Sigmoid colon (tissue), 7 donors: ENCODE results near the gene LDB2. TPM values are rescaled to one million over a fixed set of nuclear protein-coding genes. Genes with fewer than 3 reads are reported as not detected.

Experiments
- DNase-seq: peaks from one replicate; pipeline ENCODE4 v3.0.0-alpha.2; 2019
- H3K27ac ChIP-seq, 4 donors: fragments of 200-600 bp; sonication (generic); one replicate each; pipeline ENCODE4 v1.5.1; 2016 to 2019; ENCODE audit warnings: mild to moderate bottlenecking in 1 of 4
- H3K27me3 ChIP-seq, 3 donors: fragments of 200-600 bp; sonication (generic); one replicate each; pipeline ENCODE4 v1.5.1; 2019; ENCODE audit warnings: mild to moderate bottlenecking in 1 of 3
- H3K36me3 ChIP-seq, 4 donors: fragments of 200-600 bp; sonication (generic); one replicate each; pipeline ENCODE4 v1.5.1; 2016 to 2019
- H3K4me1 ChIP-seq, 4 donors: fragments of 200-600 bp; sonication (generic); one replicate each; pipeline ENCODE4 v1.5.1; 2017 to 2019
- H3K4me3 ChIP-seq, 4 donors: fragments of 200-600 bp; sonication (generic); one replicate each; pipeline ENCODE4 v1.5.1; 2017 to 2019; ENCODE audit warnings: mild to moderate bottlenecking in 2 of 4, moderate library complexity in 1 of 4
- H3K9me3 ChIP-seq, 4 donors: fragments of 200-600 bp in 3 of 4; sonication (generic) in 3 of 4; one replicate each; pipeline versions ENCODE4 v1.5.1 to v1.6.1; 2013 to 2019
- CTCF ChIP-seq, 4 experiments: fragments of 450-650 bp in 3 of 4; fragments of 200-600 bp in 1 of 4; IDR thresholded peaks; one replicate each; pipeline ENCODE4 v1.5.1; 2016 to 2019; ENCODE audit warnings: antibody characterized with exemption in 4 of 4, mild to moderate bottlenecking in 3 of 4, moderate library complexity in 2 of 4
- EP300 ChIP-seq, 4 donors: sonication (generic); formaldehyde crosslinking; IDR thresholded peaks; one replicate each; pipeline ENCODE4 v1.6.1; 2017; ENCODE audit warnings: antibody characterized with exemption in 4 of 4
- POLR2A ChIP-seq, 2 donors: fragments of 450-650 bp; IDR thresholded peaks; one replicate each; pipeline ENCODE4 v1.6.1; 2016; ENCODE audit warnings: antibody characterized with exemption in 2 of 2, mild to moderate bottlenecking in 2 of 2, moderate library complexity in 2 of 2
- POLR2AphosphoS5 ChIP-seq, 4 donors: sonication (generic); formaldehyde crosslinking; IDR thresholded peaks; one replicate each; pipeline ENCODE4 v1.6.1; 2017; ENCODE audit warnings: antibody characterized with exemption in 4 of 4
- WGBS, 2 donors: extraction: QIAGEN DNeasy Blood & Tissue Kit; methylation state at CpG; one replicate each; pipeline ENCODE4 v1.1.7; 2013; 5-methylcytosine and 5-hydroxymethylcytosine counted together
- intact Hi-C: fragments of 100-400 bp; cut with DNase I; formaldehyde crosslinking; loops from one replicate; pipeline ENCODE4 v1.15.1; 2023
- polyA plus RNA-seq, 3 donors: library from polyadenylated mRNA; stranded (reverse); fragments of 200-250 nt; gene quantifications; one replicate each; pipeline ENCODE4 v1.2.3, GENCODE V29; 2013
- total RNA-seq, 4 donors: library from RNA; depleted of rRNA; stranded (reverse); fragments of >200 nt; gene quantifications; one replicate each; pipeline ENCODE4 v1.1.0, GENCODE V29; 2016
- donor health status: healthy with polysubstance abuse.
- donor health status: Bipolar disorder and iron deficiency.
- donor health status: healthy.

Gene LDB2
- total and polyA plus RNA-seq, 7 donors, result 2.1 to 28.5 (median 18.3) TPM

- DNase-seq, result no peak
- no peaks in the 10 kb centered on the region for H3K27me3 ChIP-seq
- intact Hi-C loops, result no loop called here
- no peaks in the 10 kb centered on the region for H3K9me3 ChIP-seq
- H3K27ac ChIP-seq, result no peak overlapping the region
- H3K4me3 ChIP-seq, result no peak overlapping the region
- TF ChIP-seq POLR2A (IDR thresholded peaks at IDR 0.05) (no peak), POLR2AphosphoS5 (IDR thresholded peaks at IDR 0.05) (no peak), EP300 (IDR thresholded peaks at IDR 0.05) (no peak), CTCF (IDR thresholded peaks at IDR 0.05) (no peak)
- no peaks in the 10 kb centered on the region for H3K36me3 ChIP-seq
- H3K4me1 ChIP-seq, result no peaks in the 10 kb centered on the region
- WGBS, 2 donors, result 90 to 97% methylated on average over 4 of the region's 4 CpGs
Observed at GRCh38 chr4:16457944-16458343, 440.5 kb downstream of the LDB2 start.
